Fibroblast of peridontal ligament (primary cell): ENCODE measurements around the gene ACSM3.
"Not testable (repeated sequence)": the region's sequence is repeated elsewhere in the genome, so short reads cannot be mapped to it uniquely, and the experiment has no call there.

Experiments
- DNase-seq: peaks from one replicate; pipeline ENCODE4 v3.0.0-alpha.2; 2010; ENCODE audit errors: extremely low read depth

ACSM3 gene

DNA sequence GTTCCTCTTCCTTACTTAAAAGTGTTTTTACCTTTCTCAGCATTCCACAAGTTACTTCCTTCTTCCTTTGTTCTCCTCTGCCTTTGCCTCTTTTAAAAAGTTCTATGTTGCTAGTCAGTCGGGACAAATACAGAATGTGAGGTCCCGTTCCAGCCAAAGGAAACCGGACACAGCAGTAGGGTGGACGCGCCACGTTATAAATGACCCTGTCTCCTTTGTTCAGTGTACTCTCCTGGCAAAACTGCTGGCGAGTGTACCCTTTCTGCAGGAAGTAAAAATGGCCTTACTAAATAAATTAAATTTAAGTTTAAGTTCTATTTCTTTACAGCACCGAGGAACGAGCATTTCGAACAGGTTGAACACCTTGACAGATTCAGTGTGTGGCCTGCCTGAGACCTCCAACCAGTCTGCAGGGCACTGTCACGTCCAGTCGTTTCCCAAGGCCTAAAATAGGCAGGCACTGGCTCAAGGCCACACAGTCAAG lies 41.9 kb downstream of the ACSM3 start:
- DNase-seq, result not testable (repeated sequence)

DNA sequence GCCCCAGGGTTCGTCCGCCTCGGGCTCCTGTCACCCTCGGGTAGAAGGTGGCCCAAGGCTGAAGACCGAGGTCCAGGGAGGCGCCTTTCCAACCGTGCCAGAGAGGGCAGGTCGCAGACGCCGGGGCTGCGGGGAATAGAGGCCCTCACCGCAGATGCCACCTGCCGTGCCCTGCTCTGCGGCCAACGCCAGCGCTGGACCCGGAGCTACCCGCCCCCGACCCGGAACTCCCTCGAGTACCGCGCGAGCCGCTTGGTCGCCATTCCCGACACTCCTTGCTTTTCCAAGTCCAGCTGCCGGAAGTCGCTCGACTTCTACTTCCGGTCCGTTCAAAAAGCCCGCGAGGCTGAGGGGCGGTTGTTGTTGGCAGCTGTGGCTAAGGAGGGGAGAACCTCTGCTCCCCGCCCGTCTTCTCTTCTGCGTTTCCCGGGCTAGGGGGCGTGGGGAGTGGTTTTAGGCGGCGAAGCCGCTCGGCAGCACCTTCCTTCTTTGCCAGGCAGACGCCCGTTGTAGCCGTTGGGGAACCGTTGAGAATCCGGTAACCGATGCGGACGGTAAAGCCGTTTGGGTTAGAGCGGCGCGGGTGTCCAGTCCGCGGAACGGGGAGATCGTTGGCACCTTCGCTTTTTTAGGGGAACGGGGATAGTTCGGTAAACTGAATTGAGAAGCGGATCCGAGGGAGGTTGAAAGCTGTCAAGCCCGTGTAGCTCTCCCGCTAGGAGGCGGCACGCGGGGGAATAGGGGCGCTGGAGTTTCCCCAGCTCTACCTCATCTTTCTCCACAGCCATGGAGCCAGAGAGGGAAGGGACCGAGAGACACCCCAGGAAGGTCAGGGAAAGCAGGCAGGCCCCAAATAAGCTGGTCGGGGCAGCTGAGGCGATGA lies 42.6 kb downstream of the ACSM3 start, which contains the start of the genes ERI2 and REXO5:
Gene ERI2, minus strand, starts transcription at position 305 of the 883 bp plus-strand sequence. Its CDS starts 42 bp downstream, at position 263.
Gene REXO5, plus strand, starts transcription at position 360 of the 883 bp plus-strand sequence. Its CDS starts 427 bp downstream, at position 787.
- peak; percentile 93 for DNase-seq

GRCh38 chr16:20807862-20808261 lies 44.0 kb downstream of the ACSM3 start:
- no peak for DNase-seq

GRCh38 chr16:20811889-20812439 lies 48.1 kb downstream of the ACSM3 start:
- DNase-seq, result no peak

DNA sequence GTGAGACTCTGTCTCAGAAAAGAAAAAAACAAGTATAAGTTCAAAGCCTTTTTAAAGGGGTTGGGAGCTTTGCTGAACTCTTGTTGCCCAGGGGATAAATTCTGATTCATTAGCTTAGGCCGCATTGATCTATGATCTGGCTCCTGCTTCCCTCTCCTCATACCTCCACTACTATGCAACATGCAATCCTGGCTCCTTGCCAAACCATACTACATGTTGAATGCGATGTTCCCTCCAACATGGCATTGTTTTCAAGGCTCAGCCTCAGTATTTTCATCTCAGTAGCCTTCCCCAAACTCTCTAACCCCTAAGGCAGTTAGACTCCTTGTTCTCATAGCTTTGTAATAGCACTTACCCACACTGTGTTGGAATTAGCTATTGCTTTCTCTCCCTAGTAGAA lies 48.7 kb downstream of the ACSM3 start:
- DNase-seq, result no peak

GRCh38 chr16:20814784-20815183 lies 51.0 kb downstream of the ACSM3 start:
- DNase-seq, result no peak

GRCh38 chr16:20818929-20819585 lies 55.2 kb downstream of the ACSM3 start:
- no peak for DNase-seq

- no peak for DNase-seq
Measured at GRCh38 chr16:20821682-20822081, 57.9 kb downstream of the ACSM3 start.

- DNase-seq, result no peak
Measured at GRCh38 chr16:20822521-20823325, 58.9 kb downstream of the ACSM3 start.

GRCh38 chr16:20826039-20826566 lies 62.3 kb downstream of the ACSM3 start:
- DNase-seq, result peak; percentile 40

GRCh38 chr16:20829536-20829935 lies 65.7 kb downstream of the ACSM3 start:
- DNase-seq, result no peak

DNA sequence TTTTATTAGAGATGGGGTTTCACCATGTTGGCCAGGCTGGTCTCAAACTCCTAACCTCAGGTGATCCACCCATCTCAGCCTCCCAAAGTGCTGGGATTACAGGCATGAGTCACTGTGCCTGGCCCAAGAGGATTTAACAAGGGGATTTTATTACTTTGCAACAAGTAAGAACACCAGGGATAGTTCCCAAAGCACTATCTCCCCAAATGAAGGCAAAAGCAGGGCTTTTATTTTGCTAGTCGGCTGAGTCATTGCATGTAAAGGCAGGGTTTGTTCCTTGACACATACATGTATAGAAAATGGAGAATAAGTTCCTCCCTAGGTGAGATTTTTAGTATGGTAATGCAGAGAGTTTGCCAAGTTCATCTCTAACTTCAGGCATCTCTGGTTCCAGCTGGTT lies 66.6 kb downstream of the ACSM3 start:
- no peak for DNase-seq

GRCh38 chr16:20833086-20833485 lies 69.3 kb downstream of the ACSM3 start:
- DNase-seq, result no peak

- no peak for DNase-seq
Measured at GRCh38 chr16:20838240-20838639, 74.4 kb downstream of the ACSM3 start.

DNA sequence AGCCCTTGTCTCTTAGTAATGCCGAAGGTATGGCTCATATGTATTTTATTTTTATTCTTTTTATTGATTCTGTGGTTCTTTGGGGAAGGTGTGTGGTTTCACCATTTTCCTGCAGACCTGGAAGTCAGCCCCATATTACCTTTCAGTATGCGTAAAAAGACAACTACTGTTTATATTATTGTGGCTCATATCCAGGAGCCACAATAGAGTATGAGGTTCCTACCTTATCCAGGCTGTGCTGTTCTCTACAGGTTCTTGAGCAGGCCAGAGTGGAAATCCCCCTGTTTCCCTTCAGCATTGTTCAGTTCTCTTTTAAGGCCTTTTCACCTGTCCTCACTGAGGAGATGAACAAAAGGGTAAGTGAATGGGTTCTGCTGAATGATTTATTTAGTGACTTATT lies 75.7 kb downstream of the ACSM3 start:
- no peak for DNase-seq

- DNase-seq, result no peak
Measured at GRCh38 chr16:20844054-20844453, 80.2 kb downstream of the ACSM3 start.

GRCh38 chr16:20844588-20844987 lies 80.8 kb downstream of the ACSM3 start:
- no peak for DNase-seq

DNA sequence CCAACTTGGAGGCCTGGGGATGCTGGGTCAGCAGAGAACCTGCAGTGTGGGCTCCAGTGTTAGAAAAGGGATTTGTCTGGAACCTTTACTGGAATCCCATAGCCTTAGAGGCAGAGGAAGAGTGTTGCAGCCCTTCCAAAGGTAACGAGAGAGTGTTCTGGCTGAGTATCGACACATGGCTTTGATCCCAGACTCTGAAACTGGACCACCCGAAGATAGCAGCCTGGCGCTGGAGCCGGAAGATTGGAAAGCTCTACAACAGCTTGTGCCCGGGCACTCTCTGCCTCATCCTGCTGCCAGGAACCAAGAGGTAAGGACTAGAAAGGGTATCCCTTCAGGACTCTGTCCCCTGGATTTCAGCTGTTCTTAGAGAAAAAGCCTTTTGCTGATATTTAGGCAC lies 82.2 kb downstream of the ACSM3 start:
- no peak for DNase-seq

- DNase-seq, result no peak
Measured at GRCh38 chr16:20846551-20846950, 82.7 kb downstream of the ACSM3 start.
